Activated CD4-positive, alpha-beta T cell treated with anti-CD3 and anti-CD28 coated beads for 24 hours (primary cell): ENCODE results near the gene ISX.
"Not testable (repeated sequence)": the region's sequence is repeated elsewhere in the genome, so short reads cannot be mapped to it uniquely, and the experiment has no call there.

ENCODE experiments used
- DNase-seq, 2 donors: peaks; one replicate each; pipeline ENCODE4 v3.0.0-alpha.2; 2020; ENCODE audit warnings: low read depth in 2 of 2

ISX gene

DNA sequence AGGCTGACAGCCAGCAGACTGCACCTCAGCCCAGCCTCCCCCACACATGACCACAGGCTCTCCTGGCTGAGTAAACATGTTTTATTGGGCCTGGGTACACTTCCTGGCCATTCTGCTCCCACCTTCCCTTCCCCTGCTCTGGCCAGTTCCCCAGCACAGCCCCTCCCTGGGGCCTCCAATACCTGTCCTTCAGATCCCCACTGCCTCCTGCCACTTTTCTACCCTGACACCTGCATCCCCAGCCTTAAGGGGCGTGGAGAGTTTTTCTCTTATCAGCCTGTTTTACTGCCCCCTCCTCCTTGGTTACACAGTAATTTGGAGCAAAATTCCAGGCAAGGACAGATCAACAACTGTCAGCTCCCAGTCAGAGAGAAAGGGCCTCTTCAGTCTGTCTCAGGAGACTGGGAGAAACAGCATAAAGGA lies at the start of gene ISX:
Gene ISX, plus strand, starts transcription at position 363 of the 423 bp plus-strand sequence. CDS start 930 bp downstream, outside the sequence.
- no peak for DNase-seq

DNA sequence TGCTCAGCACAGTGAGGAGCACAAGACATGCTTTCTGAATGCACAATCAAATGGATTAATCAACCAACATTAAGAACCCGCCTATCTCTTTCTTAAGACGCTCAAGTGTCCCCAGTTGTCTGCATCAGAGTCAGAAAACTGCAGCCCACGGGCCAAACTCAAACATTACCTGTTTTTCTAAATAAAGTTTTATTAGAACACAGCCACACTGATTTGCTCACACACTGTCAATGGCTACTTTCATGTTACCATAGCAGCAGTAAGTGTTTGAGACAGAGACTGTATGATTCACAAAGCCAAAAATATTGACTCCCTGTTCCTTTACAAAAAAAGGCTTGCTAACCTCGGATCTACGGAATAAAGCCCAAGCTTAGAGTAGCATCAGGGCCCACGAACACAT lies 49.0 kb upstream of the ISX start:
- no peak for DNase-seq

DNA sequence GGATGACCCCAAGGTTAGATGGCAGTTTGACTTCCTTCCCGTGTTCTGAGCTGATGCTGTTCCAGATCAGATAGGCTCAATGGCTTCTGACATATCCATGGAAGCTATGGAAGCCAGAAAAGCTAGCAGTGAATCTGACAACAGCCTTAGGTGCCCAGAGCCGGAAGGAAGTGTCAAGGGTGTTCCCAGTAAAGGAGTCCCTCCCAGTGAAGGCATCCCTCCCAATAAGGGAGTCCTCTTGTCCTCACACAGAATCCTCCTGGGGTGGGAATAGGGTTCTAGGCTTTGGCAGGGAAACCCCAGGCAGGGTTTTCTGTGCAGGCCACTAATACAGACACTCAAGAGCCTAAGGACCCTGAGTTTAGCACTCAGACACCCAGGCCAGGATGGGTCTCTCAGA lies 47.0 kb upstream of the ISX start:
- no peak for DNase-seq

DNA sequence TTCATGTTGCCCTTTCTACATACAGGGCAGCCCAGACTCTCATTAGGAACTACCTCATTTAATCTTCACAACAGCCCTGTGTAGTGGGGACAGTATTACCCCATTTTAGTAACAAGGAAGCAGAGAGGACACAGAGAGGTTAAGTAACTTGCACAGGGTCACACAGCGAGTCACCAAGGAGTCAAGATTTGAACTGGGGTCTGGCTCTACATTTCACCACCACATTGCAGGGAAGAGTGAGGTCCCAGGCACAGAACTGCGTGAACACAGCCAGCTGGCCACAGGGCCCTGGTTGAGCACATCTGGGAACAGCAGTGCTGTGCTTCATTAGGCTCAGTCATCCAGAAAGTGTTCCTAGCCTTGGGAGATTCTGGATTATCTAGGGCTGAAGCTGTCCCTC lies 45.4 kb upstream of the ISX start:
- no peak for DNase-seq

DNA sequence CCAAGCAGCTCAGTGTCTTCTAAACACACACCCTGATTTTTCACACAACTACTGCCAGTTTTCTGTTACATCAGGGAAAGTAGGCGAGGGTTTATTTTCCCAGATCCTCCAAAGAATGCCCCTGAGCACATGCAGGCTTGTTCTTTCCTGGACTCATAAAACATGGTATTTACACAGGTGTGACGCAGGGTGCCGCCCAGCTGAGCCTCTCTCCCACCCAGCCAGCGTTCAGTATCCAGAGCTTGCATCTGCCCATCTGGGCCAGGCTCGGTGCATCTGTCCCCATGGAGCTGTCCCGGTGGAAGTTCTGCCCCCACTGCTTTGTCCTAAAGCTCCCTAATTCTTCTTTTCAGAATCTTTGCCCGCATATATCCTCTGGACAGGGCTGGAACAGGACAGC lies 44.8 kb upstream of the ISX start:
- DNase-seq, result no peak

GRCh38 chr22:35022291-35022690 lies 43.7 kb upstream of the ISX start:
- DNase-seq, result no peak

GRCh38 chr22:35023692-35024363 lies 42.1 kb upstream of the ISX start:
- peak; percentile 38 to 66 for DNase-seq

- DNase-seq, result no peak
Observed at GRCh38 chr22:35024364-35024692, 41.6 kb upstream of the ISX start.

DNA sequence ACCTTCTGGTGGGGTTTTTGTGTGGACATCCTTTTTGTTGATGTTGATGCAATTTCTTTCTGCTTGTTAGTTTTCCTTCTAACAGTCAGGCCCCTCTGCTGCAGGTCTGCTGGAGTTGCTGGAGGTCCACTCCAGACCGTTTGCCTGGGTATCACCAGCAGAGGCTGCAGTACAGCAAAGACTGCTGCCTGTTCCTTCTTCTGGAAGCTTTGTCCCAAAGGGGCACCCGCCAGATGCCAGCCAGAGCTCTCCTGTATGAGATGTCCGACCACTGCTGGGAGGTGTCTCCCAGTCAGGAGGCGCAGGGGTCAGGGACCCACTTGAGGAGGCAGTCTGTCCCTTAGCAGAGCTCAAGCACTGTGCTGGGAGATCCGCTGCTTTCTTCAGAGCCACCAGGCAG lies 35.8 kb upstream of the ISX start:
- not testable (repeated sequence) for DNase-seq

- DNase-seq, result no peak
Observed at GRCh38 chr22:35032571-35032970, 33.4 kb upstream of the ISX start.

DNA sequence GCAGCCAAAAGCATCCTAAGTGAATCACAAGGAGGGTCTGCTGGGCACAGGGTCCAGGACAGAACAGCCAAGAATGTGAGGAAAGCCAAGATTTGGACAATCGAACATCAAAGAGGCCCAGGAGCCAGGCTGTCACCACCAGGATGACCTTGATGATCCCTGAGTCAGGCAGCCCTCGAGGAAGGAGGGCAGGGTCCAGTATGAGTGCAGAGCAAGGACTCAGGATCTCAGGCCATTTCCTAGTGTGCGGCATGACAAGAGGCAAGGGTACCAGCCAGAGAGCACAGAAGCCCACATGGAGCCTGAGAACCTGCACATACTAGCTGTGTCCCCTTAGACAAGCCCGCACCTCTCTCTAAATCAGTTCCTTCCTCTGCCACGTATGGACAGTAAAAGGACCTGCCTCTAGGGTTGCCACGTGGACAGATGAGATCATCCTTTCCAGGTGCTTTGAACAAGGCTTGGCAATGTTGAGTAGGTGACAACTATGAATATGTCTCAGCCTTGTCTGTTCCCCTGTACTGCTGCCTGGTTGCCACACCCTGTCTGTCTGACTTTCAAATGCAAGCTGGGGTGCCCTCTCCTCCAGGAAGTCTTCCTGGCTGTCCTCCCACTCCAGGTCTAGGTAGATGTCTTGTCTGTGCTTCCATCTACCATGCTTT lies 32.2 kb upstream of the ISX start:
- no peak for DNase-seq

DNA sequence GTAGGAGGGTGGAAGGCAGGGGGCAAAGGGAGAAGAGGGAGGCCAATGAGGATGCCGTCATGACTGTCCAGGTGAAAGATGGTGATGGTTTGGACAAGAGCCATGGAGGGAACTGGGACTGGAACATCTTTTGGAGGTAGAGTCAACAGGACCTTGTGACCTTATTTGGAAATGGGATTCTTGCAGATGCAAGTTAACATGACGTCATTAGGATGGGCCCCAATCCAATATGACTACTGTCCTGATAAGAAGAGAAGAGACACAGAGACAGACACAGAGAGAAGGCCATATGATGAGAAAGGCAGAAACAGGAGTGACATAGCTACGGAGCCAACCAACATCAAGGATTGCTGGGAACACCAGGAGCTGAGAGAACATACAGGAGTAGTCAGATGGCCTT lies 31.0 kb upstream of the ISX start:
- no peak for DNase-seq

DNA sequence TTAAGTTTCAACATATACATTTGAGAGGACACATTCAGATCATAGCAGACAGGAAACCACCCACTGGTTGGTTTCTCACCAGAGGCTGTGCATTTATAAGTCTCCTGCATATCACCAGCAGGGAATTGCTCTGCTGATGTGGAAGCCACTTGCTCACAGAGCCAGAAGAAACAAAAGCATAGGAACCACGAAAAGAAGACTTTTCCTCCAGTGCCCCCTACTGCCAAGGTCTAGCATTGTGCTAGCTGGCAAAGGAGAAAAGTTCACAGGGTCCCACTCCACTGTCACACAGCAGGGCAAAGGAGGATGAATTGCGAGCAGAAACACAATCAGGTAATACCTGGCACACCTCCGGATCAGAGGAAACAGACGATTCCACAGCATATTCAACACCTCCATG lies 28.9 kb upstream of the ISX start:
- DNase-seq, result no peak

GRCh38 chr22:35039625-35040024 lies 26.3 kb upstream of the ISX start:
- no peak for DNase-seq

DNA sequence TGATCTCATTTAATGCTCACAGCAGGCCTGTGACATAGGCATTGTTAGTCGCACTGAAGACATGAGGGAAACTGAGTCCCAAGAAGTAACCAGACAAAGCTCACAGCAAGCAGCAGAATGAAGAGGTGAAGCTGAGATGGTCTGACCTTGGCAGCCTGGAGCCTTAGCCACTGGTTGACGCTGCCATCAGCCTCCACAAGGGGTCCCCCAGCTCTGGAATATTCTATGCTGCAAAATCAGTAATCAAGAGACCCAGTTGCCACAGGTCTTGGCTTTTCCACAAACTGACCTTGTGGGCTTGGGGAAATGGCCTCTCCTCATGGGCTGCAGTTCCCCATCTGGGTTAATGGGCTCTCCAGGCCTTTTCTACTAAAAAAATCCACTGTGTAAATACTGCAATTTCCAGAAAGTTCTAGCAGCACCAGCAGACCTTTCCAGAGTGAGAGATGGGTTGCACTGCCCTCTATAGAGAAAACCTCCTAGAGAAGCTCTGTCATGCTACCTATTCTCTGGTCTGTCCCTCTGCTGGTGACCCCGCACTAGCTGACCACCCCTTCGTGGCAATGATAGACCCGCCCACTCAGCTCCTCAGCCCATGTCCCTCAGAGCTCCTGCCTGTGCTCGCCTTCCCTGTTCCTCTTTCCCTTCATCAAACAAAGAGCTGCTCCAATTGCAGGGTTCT lies 22.6 kb upstream of the ISX start:
- no peak for DNase-seq

DNA sequence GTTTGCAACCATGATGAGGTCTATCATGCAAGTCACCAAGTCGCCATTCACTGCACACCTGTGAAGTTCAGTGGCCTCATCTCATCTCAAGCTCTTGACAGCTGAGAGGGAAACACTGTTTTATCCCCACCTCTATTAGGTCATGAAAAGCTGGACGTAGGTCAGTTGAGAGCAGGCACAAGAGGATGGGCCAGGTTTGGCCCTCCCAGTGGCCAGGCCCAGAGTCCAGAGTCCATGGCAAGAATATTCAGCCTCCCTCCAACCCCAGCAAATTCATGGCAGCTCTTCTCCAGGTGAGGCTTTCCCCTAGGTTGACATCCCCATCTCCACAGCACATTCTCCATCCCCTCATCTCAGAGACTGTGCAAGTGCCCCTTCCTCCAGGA lies 22.0 kb upstream of the ISX start:
- DNase-seq, result no peak

GRCh38 chr22:35044607-35045390 lies 21.2 kb upstream of the ISX start:
- no peak for DNase-seq

GRCh38 chr22:35045451-35045850 lies 20.5 kb upstream of the ISX start:
- DNase-seq, result no peak

- DNase-seq, result no peak
Observed at GRCh38 chr22:35046744-35047462, 19.1 kb upstream of the ISX start.

DNA sequence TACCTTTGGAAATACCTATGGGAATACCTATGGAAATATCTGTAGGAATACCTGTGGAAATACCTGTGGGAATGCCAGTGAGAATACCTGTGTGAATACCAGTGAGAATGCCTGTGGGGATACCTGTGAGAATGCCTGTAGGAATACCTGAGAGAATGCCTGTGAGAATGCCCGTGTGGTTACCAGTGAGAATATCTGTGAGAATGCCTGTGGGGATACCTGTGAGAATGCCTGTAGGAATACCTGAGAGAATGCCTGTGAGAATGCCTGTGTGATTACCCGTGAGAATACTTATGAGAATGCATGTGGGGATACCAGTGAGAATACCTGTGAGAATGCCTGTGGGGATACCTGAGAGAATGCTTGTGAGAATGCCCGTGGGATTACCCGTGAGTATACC lies 15.9 kb upstream of the ISX start:
- DNase-seq, result not testable (repeated sequence)

GRCh38 chr22:35051013-35051535 lies 14.9 kb upstream of the ISX start:
- no peak for DNase-seq

- no peak for DNase-seq
Observed at GRCh38 chr22:35051791-35052190, 14.2 kb upstream of the ISX start.
